HepG2 (cell line): ENCODE measurements around the gene SLC13A5. TPM values are rescaled to one million over a fixed set of nuclear protein-coding genes. Genes with fewer than 3 reads are reported as not detected.
A peak's percentile ranks its signal among the peaks of the same experiment; 100 is the strongest.

Source experiments
- AGO1 ChIP-seq: fragments of 200-400 bp; formaldehyde crosslinking; IDR thresholded peaks from 2 replicates; pipeline ENCODE4 v1.6.1; 2017; ENCODE audit warnings: mild to moderate bottlenecking, low read depth, low read length, moderate library complexity; ENCODE audit not compliant: poor library complexity, severe bottlenecking
- ATF6 ChIP-seq: sonication (generic); formaldehyde crosslinking; conservative IDR thresholded peaks from 2 replicates; pipeline ENCODE4 v1.4.0; 2020; ENCODE audit warnings: missing genetic modification reagents
- CBX5 ChIP-seq: sonication (generic); formaldehyde crosslinking; IDR thresholded peaks from 2 replicates; pipeline ENCODE4 v1.4.0; 2020; ENCODE audit warnings: missing genetic modification reagents, borderline replicate concordance
- ETS1 ChIP-seq: sonication (generic); formaldehyde crosslinking; IDR thresholded peaks from 2 replicates; pipeline ENCODE4 v1.4.0; 2020; ENCODE audit warnings: missing genetic modification reagents
- MBNL3 ChIP-seq: fragments of 250-450 bp; sonication (Bioruptor Pico); conservative IDR thresholded peaks from 2 replicates; pipeline ENCODE4 v1.8.0; 2022; ENCODE audit warnings: mild to moderate bottlenecking, inconsistent platforms
- MED13 ChIP-seq: sonication (generic); formaldehyde crosslinking; IDR thresholded peaks from 2 replicates; pipeline ENCODE4 v1.5.0; 2020; ENCODE audit warnings: missing genetic modification reagents
- MXD4 ChIP-seq: IDR thresholded peaks from 2 replicates; pipeline ENCODE4 v1.6.1; 2016; ENCODE audit warnings: mild to moderate bottlenecking, missing biosample characterization, missing genetic modification reagents
- PBX3 ChIP-seq: sonication (generic); formaldehyde crosslinking; IDR thresholded peaks from 2 replicates; pipeline ENCODE4 v1.8.1; 2023; ENCODE audit warnings: missing genetic modification reagents, inconsistent platforms, borderline replicate concordance
- ZBTB43 ChIP-seq: sonication (generic); formaldehyde crosslinking; conservative IDR thresholded peaks from 2 replicates; pipeline ENCODE4 v1.4.0; 2020; ENCODE audit warnings: missing genetic modification reagents
- ZNF3 ChIP-seq: IDR thresholded peaks from 2 replicates; pipeline ENCODE4 v1.7.0; 2017; ENCODE audit warnings: inconsistent platforms
- ZNF33B ChIP-seq: sonication (generic); formaldehyde crosslinking; IDR thresholded peaks from 2 replicates; pipeline ENCODE4 v1.5.1; 2020; ENCODE audit warnings: mild to moderate bottlenecking, missing genetic modification reagents
- ZNF383 ChIP-seq: sonication (generic); formaldehyde crosslinking; IDR thresholded peaks from 2 replicates; pipeline ENCODE4 v1.4.0; 2020; ENCODE audit warnings: missing genetic modification reagents, mild to moderate bottlenecking, borderline replicate concordance
- ZNF432 ChIP-seq: sonication (generic); formaldehyde crosslinking; IDR thresholded peaks from 2 replicates; pipeline ENCODE4 v1.5.0; 2020; ENCODE audit warnings: missing genetic modification reagents, mild to moderate bottlenecking, borderline replicate concordance
- ZNF451 ChIP-seq: sonication (generic); formaldehyde crosslinking; IDR thresholded peaks from 2 replicates; pipeline ENCODE4 v1.5.0; 2020; ENCODE audit warnings: mild to moderate bottlenecking, missing genetic modification reagents
- ZNF687 ChIP-seq: sonication (generic); formaldehyde crosslinking; IDR thresholded peaks from 2 replicates; pipeline ENCODE4 v1.5.1; 2020; ENCODE audit warnings: mild to moderate bottlenecking, missing genetic modification reagents, moderate library complexity
- ZNF782 ChIP-seq: sonication (generic); formaldehyde crosslinking; IDR thresholded peaks from 2 replicates; pipeline ENCODE4 v1.4.0; 2020; ENCODE audit warnings: missing genetic modification reagents, mild to moderate bottlenecking, borderline replicate concordance
- ZNF839 ChIP-seq: sonication (generic); formaldehyde crosslinking; IDR thresholded peaks from 2 replicates; pipeline ENCODE4 v1.4.0; 2020; ENCODE audit warnings: missing genetic modification reagents, mild to moderate bottlenecking, borderline replicate concordance
- polyA plus RNA-seq, 8 experiments: library from polyadenylated mRNA; depleted of rRNA in 3 of 8; stranded (reverse) in 7 of 8; unstranded in 1 of 8; fragments of >200 nt; fragmentation: Illumina TruSeq in 4 of 8; extraction: Trizol in 4 of 8; gene quantifications; 2 replicates each; pipeline versions ENCODE4 v1.2.1 to v1.2.3, GENCODE V29; 2011 to 2016; ENCODE audit warnings: low read depth in 4 of 8, missing spikeins in 1 of 8, mixed read lengths in 1 of 8; ENCODE audit not compliant: insufficient read depth in 1 of 8
- total RNA-seq, 5 experiments: library from RNA; depleted of rRNA; stranded (reverse); fragments of >200 nt; fragmentation: Illumina TruSeq; extraction: Trizol; gene quantifications; 2 replicates each; pipeline ENCODE4 v1.2.3, GENCODE V29; 2016; ENCODE audit warnings: low read depth in 1 of 5

SLC13A5 gene
- total and polyA plus RNA-seq, 2 of the 13 experiments (the other 11 are each of a cell fraction or from before 2014, with no cell fraction given), result 42.8 to 310 TPM

- no peak for TF ChIP-seq PBX3 (CRISPR knock-in tag)
- TF ChIP-seq ZBTB43 (CRISPR knock-in tag), result 0 out of 2 replicates have a peak, but pooled peaks have one; percentile 52
- TF ChIP-seq MXD4 (CRISPR knock-in tag), result 0 out of 2 replicates have a peak, but pooled peaks have one; percentile 54
- TF ChIP-seq AGO1, result peak; percentile 81
- TF ChIP-seq MBNL3 (CRISPR knock-in tag), result no peak
- TF ChIP-seq ZNF839 (CRISPR knock-in tag), result no peak
- no peak for TF ChIP-seq ETS1 (CRISPR knock-in tag)
- no peak for TF ChIP-seq MED13
- peak; percentile 91 for TF ChIP-seq ZNF687 (CRISPR knock-in tag)
- TF ChIP-seq ZNF383 (CRISPR knock-in tag), result no peak
- TF ChIP-seq CBX5, result no peak
- 0 out of 2 replicates have a peak, but pooled peaks have one; percentile 68 for TF ChIP-seq ATF6 (CRISPR knock-in tag)
- TF ChIP-seq ZNF33B, result 0 out of 2 replicates have a peak, but pooled peaks have one; percentile 56
- no peak for TF ChIP-seq ZNF432 (CRISPR knock-in tag)
- TF ChIP-seq ZNF451 (CRISPR knock-in tag), result 0 out of 2 replicates have a peak, but pooled peaks have one; percentile 44
- TF ChIP-seq ZNF782 (CRISPR knock-in tag), result peak; percentile 60; the same call in 1 of the 2 replicates
- TF ChIP-seq ZNF3, result no peak
These were observed 72.5 kb downstream of the SLC13A5 start, which contains the start of the genes KIAA0753 and TXNDC17 (continued) for GRCh38 chr17:6640536-6641246.
